WTC11 (cell line): Measurements from ENCODE around the gene NFATC2. TPM values are rescaled to one million over a fixed set of nuclear protein-coding genes. Genes with fewer than 3 reads are reported as not detected.

Source experiments
- ATAC-seq: fragments of 200-7000 bp; cut with Tn5 transposase; 2 replicates; pipeline ENCODE4 v1.10.0; 2021; ENCODE audit warnings: mild to moderate bottlenecking, moderate library complexity
- CTCF ChIA-PET: fragments of 300-600 bp; sonication (Branson Sonifier 250); formaldehyde crosslinking; loops from one replicate; lab custom pipeline; 2021; ENCODE audit warnings: antibody characterized with exemption; lab: Charles Lee
- POLR2A ChIA-PET: fragments of 350-600 bp; sonication (Branson Sonifier 250); formaldehyde crosslinking; loops from one replicate; lab custom pipeline; 2021; ENCODE audit warnings: antibody characterized with exemption; lab: Charles Lee
- DNase-seq: peaks from one replicate; pipeline ENCODE4 v3.0.0; 2021; ENCODE audit warnings: low spot score
- H3K27ac Mint-ChIP-seq: 2 replicates; pipeline ENCODE4 v1.8.0; 2021; ENCODE audit warnings: mixed read lengths
- H3K27me3 Mint-ChIP-seq: 2 replicates; pipeline ENCODE4 v1.8.0; 2021; ENCODE audit warnings: low read depth, mild to moderate bottlenecking, moderate library complexity, mixed read lengths
- H3K36me3 Mint-ChIP-seq: 2 replicates; pipeline ENCODE4 v1.8.0; 2021; ENCODE audit warnings: mixed read lengths
- H3K4me1 Mint-ChIP-seq: 2 replicates; pipeline ENCODE4 v1.8.0; 2022; ENCODE audit warnings: mixed read lengths
- H3K4me3 Mint-ChIP-seq: 2 replicates; pipeline ENCODE4 v1.8.0; 2021; ENCODE audit warnings: mild to moderate bottlenecking, moderate library complexity, mixed read lengths
- H3K9me3 Mint-ChIP-seq: 2 replicates; pipeline ENCODE4 v1.8.0; 2021; ENCODE audit warnings: mixed read lengths
- ARID4B ChIP-seq: sonication (generic); formaldehyde crosslinking; IDR thresholded peaks from 2 replicates; pipeline ENCODE4 v1.8.0; 2023; ENCODE audit warnings: missing genetic modification reagents, mild to moderate bottlenecking, borderline replicate concordance
- ESRRA ChIP-seq: sonication (generic); formaldehyde crosslinking; IDR thresholded peaks from 2 replicates; pipeline ENCODE4 v1.8.1; 2022; ENCODE audit warnings: mild to moderate bottlenecking, missing genetic modification reagents, borderline replicate concordance
- FOXK1 ChIP-seq: sonication (generic); formaldehyde crosslinking; IDR thresholded peaks from 2 replicates; pipeline ENCODE4 v1.8.0; 2022; ENCODE audit warnings: mild to moderate bottlenecking, moderate library complexity, missing genetic modification reagents
- NFE2L1 ChIP-seq: sonication (generic); formaldehyde crosslinking; IDR thresholded peaks from 2 replicates; pipeline ENCODE4 v1.8.1; 2023; ENCODE audit warnings: missing genetic modification reagents
- NR2C2 ChIP-seq: sonication (generic); formaldehyde crosslinking; IDR thresholded peaks from 2 replicates; pipeline ENCODE4 v1.8.0; 2022; ENCODE audit warnings: mild to moderate bottlenecking, missing genetic modification reagents
- TCF7 ChIP-seq: sonication (generic); formaldehyde crosslinking; IDR thresholded peaks from 2 replicates; pipeline ENCODE4 v1.8.0; 2022; ENCODE audit warnings: mild to moderate bottlenecking, low read depth, missing genetic modification reagents, moderate library complexity
- ZNF232 ChIP-seq: sonication (generic); formaldehyde crosslinking; IDR thresholded peaks from 2 replicates; pipeline ENCODE4 v1.8.0; 2022; ENCODE audit warnings: mild to moderate bottlenecking, missing genetic modification reagents
- ZNF416 ChIP-seq: fragments of 250-450 bp; sonication (Bioruptor Pico); IDR thresholded peaks from 2 replicates; pipeline ENCODE4 v1.9.0; 2021; ENCODE audit warnings: mild to moderate bottlenecking, inconsistent platforms
- ZNF512 ChIP-seq: sonication (generic); formaldehyde crosslinking; IDR thresholded peaks from 2 replicates; pipeline ENCODE4 v1.8.1; 2022; ENCODE audit warnings: missing genetic modification reagents, borderline replicate concordance
- total RNA-seq: library from RNA; stranded (reverse); gene quantifications from 3 replicates; pipeline ENCODE4 v1.2.3, GENCODE V29; 2021
- TF ChIP-seq, protein P1 (sequence below): fragments of 250-450 bp; sonication (Bioruptor Pico); IDR thresholded peaks from 2 replicates; pipeline ENCODE4 v1.8.0; 2021; ENCODE audit warnings: mild to moderate bottlenecking
- TF ChIP-seq, protein P2 (sequence below): sonication (generic); formaldehyde crosslinking; IDR thresholded peaks from 2 replicates; pipeline ENCODE4 v1.8.1; 2023; ENCODE audit warnings: mild to moderate bottlenecking, moderate library complexity, missing genetic modification reagents
- TF ChIP-seq, protein P3 (sequence below): sonication (generic); formaldehyde crosslinking; IDR thresholded peaks from 2 replicates; pipeline ENCODE4 v1.8.1; 2023; ENCODE audit warnings: mild to moderate bottlenecking, missing genetic modification reagents

NFATC2 gene
- total RNA-seq, 1 experiment from 2014 or later, result 1.7 TPM

GRCh38 chr20:51566594-51566993 lies 24.1 kb upstream of the NFATC2 start:
- Mint-ChIP-seq H3K27ac (no peak overlapping the region), H3K9me3 (peaks cover 9% of the 10 kb centered on the region)

More at GRCh38 chr20:51566594-51566993, 24.1 kb upstream of the NFATC2 start:
- Mint-ChIP-seq H3K4me3 (no peak overlapping the region), H3K36me3 (no peaks in the 10 kb centered on the region), H3K27me3 (peaks cover 31% of the 10 kb centered on the region), H3K4me1 (peaks cover 15% of the 10 kb centered on the region)
- no peak for ATAC-seq
- no peak for DNase-seq
- CTCF ChIA-PET, result interaction anchor here (1.4 kb wide), 1 partner anchor 12 kb away, joined by 3 read pairs; no protein-coding TSS in a partner anchor
- POLR2A ChIA-PET, result no interaction called here
- TF ChIP-seq ESRRA (CRISPR knock-in tag) (no peak), NR2C2 (CRISPR knock-in tag) (no peak), NFE2L1 (CRISPR knock-in tag) (no peak), ZNF232 (CRISPR knock-in tag) (no peak), ARID4B (CRISPR knock-in tag) (no peak), TCF7 (CRISPR knock-in tag) (no peak), FOXK1 (CRISPR knock-in tag) (no peak), ZNF512 (no peak), ZNF416 (CRISPR knock-in tag) (no peak)
- TF ChIP-seq, protein P1, sequence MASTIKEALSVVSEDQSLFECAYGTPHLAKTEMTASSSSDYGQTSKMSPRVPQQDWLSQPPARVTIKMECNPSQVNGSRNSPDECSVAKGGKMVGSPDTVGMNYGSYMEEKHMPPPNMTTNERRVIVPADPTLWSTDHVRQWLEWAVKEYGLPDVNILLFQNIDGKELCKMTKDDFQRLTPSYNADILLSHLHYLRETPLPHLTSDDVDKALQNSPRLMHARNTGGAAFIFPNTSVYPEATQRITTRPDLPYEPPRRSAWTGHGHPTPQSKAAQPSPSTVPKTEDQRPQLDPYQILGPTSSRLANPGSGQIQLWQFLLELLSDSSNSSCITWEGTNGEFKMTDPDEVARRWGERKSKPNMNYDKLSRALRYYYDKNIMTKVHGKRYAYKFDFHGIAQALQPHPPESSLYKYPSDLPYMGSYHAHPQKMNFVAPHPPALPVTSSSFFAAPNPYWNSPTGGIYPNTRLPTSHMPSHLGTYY (CRISPR knock-in tag), result no peak
- TF ChIP-seq, protein P2, sequence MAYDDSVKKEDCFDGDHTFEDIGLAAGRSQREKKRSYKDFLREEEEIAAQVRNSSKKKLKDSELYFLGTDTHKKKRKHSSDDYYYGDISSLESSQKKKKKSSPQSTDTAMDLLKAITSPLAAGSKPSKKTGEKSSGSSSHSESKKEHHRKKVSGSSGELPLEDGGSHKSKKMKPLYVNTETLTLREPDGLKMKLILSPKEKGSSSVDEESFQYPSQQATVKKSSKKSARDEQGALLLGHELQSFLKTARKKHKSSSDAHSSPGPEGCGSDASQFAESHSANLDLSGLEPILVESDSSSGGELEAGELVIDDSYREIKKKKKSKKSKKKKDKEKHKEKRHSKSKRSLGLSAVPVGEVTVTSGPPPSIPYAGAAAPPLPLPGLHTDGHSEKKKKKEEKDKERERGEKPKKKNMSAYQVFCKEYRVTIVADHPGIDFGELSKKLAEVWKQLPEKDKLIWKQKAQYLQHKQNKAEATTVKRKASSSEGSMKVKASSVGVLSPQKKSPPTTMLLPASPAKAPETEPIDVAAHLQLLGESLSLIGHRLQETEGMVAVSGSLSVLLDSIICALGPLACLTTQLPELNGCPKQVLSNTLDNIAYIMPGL (CRISPR knock-in tag), result no peak
- TF ChIP-seq, protein P3, sequence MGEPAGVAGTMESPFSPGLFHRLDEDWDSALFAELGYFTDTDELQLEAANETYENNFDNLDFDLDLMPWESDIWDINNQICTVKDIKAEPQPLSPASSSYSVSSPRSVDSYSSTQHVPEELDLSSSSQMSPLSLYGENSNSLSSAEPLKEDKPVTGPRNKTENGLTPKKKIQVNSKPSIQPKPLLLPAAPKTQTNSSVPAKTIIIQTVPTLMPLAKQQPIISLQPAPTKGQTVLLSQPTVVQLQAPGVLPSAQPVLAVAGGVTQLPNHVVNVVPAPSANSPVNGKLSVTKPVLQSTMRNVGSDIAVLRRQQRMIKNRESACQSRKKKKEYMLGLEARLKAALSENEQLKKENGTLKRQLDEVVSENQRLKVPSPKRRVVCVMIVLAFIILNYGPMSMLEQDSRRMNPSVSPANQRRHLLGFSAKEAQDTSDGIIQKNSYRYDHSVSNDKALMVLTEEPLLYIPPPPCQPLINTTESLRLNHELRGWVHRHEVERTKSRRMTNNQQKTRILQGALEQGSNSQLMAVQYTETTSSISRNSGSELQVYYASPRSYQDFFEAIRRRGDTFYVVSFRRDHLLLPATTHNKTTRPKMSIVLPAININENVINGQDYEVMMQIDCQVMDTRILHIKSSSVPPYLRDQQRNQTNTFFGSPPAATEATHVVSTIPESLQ (CRISPR knock-in tag), result no peak
